Activated T-helper 9 cell treated with anti-CD3 and anti-CD28 coated beads, Interleukin-2, amount 50 U/mL, for 16 hours (primary cell): ENCODE data around the gene PSMB5.

Experiments used
- DNase-seq: peaks from one replicate; pipeline ENCODE4 v3.0.0-alpha.2; 2020; ENCODE audit warnings: low read depth

The PSMB5 gene

GRCh38 chr14:23058654-23059504 is 24.2 kb upstream of the PSMB5 start:
- no peak for DNase-seq

GRCh38 chr14:23057757-23058653 is 23.3 kb upstream of the PSMB5 start:
- DNase-seq: peak; percentile 79

- DNase-seq: peak; percentile 40
Observed at GRCh38 chr14:23056956-23057756, 22.5 kb upstream of the PSMB5 start, which contains the start of gene CDH24. Gene CDH24 (minus strand): TSS chr14:23057520. CDS start chr14:23055733, 1,787 bp downstream.

- peak; percentile 54 for DNase-seq
Observed at GRCh38 chr14:23056145-23056955, 21.6 kb upstream of the PSMB5 start.

GRCh38 chr14:23055621-23056144 is 21.0 kb upstream of the PSMB5 start:
- DNase-seq: no peak

- no peak for DNase-seq
Observed at GRCh38 chr14:23055147-23055550, 20.4 kb upstream of the PSMB5 start.

- no peak for DNase-seq
Observed at GRCh38 chr14:23054000-23054811, 19.5 kb upstream of the PSMB5 start.

- DNase-seq: no peak
Observed at GRCh38 chr14:23053426-23053825, 18.7 kb upstream of the PSMB5 start.

GRCh38 chr14:23052671-23053070 is 18.0 kb upstream of the PSMB5 start:
- no peak for DNase-seq

GRCh38 chr14:23052182-23052623 is 17.5 kb upstream of the PSMB5 start:
- DNase-seq: no peak

GRCh38 chr14:23051141-23052057 is 16.7 kb upstream of the PSMB5 start:
- DNase-seq: no peak

- no peak for DNase-seq
Observed at GRCh38 chr14:23049011-23049410, 14.3 kb upstream of the PSMB5 start.

GRCh38 chr14:23047751-23048693 is 13.3 kb upstream of the PSMB5 start:
- no peak for DNase-seq

- no peak for DNase-seq
Observed at GRCh38 chr14:23047034-23047634, 12.4 kb upstream of the PSMB5 start.

GRCh38 chr14:23045419-23046357 is 11.0 kb upstream of the PSMB5 start:
- DNase-seq: no peak

GRCh38 chr14:23044840-23045239 is 10.1 kb upstream of the PSMB5 start:
- no peak for DNase-seq
